ENCODE measurements around the gene DNAJC19.

DNAJC19 gene

DNA sequence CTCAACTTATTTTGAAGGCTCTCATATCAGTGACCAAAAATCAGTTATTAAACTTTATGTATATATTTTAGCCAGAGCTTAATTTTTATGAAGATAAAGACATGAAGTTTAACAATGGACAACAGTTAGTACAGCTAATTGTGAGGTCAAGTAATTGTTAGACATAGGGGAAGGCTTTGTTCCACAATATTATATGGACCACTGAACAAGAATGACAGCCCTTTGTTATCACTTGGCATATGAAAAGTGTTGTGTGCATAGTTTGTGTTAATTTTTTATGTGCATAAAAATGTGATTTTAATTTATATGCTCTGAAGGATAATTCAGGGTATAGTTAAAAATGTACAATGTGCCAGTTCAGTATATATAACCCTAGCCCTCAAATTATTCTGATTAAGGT is 12.0 kb downstream of the DNAJC19 start:
- no peak overlapping the region for H3K27ac ChIP-seq
- H3K36me3 ChIP-seq (replicated peaks) = peaks cover 16% of the 10 kb centered on the region
- TF ChIP-seq CTCF (IDR thresholded peaks at IDR 0.05; ENCODE audit: low read depth, low read length, missing control alignments) = no peak
- in situ Hi-C loops (cut with HindIII; ENCODE audit: low pct_ligation_motif_present, low sequenced_read_pairs) = no loop called here
- no peak overlapping the region for H3K4me3 ChIP-seq (ENCODE audit: low read depth, low read length)
- no peak for DNase-seq
- no peaks in the 10 kb centered on the region for H3K27me3 ChIP-seq (replicated peaks)

GRCh38 chr3:180974286-180974685 is 15.2 kb downstream of the DNAJC19 start:
- in situ Hi-C loops (cut with HindIII; ENCODE audit: low pct_ligation_motif_present, low sequenced_read_pairs) = no loop called here
- Histone ChIP-seq H3K27me3 (replicated peaks) (no peaks in the 10 kb centered on the region), H3K36me3 (replicated peaks) (peaks cover 27% of the 10 kb centered on the region), H3K4me3 (ENCODE audit: low read depth, low read length) (no peak overlapping the region), H3K27ac (no peak overlapping the region)
- TF ChIP-seq CTCF (IDR thresholded peaks at IDR 0.05; ENCODE audit: low read depth, low read length, missing control alignments) = no peak
- DNase-seq = no peak

DNA sequence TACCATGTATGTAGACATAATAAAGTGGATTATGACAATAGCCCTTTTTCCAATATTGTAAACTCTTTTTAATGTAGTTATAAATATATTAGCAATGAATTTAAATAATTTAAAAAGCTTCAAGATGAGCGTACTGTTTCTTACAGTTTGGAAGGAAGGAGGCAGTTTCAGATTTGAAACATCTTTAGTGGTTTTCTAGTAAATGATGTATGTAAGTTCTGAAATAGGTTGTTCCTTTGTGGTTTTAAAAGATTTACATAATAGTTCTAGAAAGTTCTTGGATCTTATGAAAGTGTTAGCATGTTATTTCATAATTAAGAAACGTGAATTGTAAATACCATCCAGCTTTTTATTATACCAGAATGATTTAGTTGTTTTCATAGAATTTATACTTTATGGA is 16.0 kb downstream of the DNAJC19 start:
- Histone ChIP-seq H3K36me3 (replicated peaks) (peaks cover 29% of the 10 kb centered on the region), H3K27ac (no peak overlapping the region), H3K4me3 (ENCODE audit: low read depth, low read length) (no peak overlapping the region), H3K27me3 (replicated peaks) (no peaks in the 10 kb centered on the region)
- TF ChIP-seq CTCF (IDR thresholded peaks at IDR 0.05; ENCODE audit: low read depth, low read length, missing control alignments) = no peak
- in situ Hi-C loops (cut with HindIII; ENCODE audit: low pct_ligation_motif_present, low sequenced_read_pairs) = no loop called here
- DNase-seq = no peak

- no peak overlapping the region for H3K27ac ChIP-seq
- in situ Hi-C loops (cut with HindIII; ENCODE audit: low pct_ligation_motif_present, low sequenced_read_pairs) = no loop called here
- no peaks in the 10 kb centered on the region for H3K27me3 ChIP-seq (replicated peaks)
- DNase-seq = no peak
- peaks cover 28% of the 10 kb centered on the region for H3K36me3 ChIP-seq (replicated peaks)
- TF ChIP-seq CTCF (IDR thresholded peaks at IDR 0.05; ENCODE audit: low read depth, low read length, missing control alignments) = no peak
- no peak overlapping the region for H3K4me3 ChIP-seq (ENCODE audit: low read depth, low read length)
These were observed 18.6 kb downstream of the DNAJC19 start for GRCh38 chr3:180970931-180971330.

- in situ Hi-C loops (cut with HindIII; ENCODE audit: low pct_ligation_motif_present, low sequenced_read_pairs) = no loop called here
- no peak for DNase-seq
- peaks cover 29% of the 10 kb centered on the region for H3K36me3 ChIP-seq (replicated peaks)
- H3K27ac ChIP-seq = no peak overlapping the region
- H3K27me3 ChIP-seq (replicated peaks) = no peaks in the 10 kb centered on the region
- no peak for TF ChIP-seq CTCF (IDR thresholded peaks at IDR 0.05; ENCODE audit: low read depth, low read length, missing control alignments)
- H3K4me3 ChIP-seq (ENCODE audit: low read depth, low read length) = no peak overlapping the region
These were observed 27.0 kb downstream of the DNAJC19 start for GRCh38 chr3:180962530-180962929.

DNA sequence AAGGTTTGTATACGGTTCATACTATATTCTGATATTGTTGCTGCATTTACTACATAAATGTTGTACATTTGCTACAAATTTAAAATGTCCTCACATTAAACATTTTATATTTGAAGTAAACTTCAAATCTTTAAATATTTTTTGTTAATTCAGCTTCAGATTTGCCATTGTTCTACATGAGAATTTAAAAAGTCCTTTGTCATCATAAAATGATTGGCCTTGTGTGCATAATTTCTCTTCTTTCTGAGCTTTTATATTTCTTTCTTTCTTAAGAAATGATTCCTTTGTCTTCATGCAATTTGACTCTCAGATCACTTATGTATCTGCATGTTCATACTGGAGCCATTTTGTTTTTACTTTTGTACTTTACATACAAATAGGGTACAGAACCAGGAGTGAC is 28.0 kb downstream of the DNAJC19 start:
- Histone ChIP-seq H3K27me3 (replicated peaks) (no peaks in the 10 kb centered on the region), H3K4me3 (ENCODE audit: low read depth, low read length) (no peak overlapping the region), H3K36me3 (replicated peaks) (peaks cover 34% of the 10 kb centered on the region), H3K27ac (no peak overlapping the region)
- in situ Hi-C loops (cut with HindIII; ENCODE audit: low pct_ligation_motif_present, low sequenced_read_pairs) = no loop called here
- DNase-seq = no peak
- TF ChIP-seq CTCF (IDR thresholded peaks at IDR 0.05; ENCODE audit: low read depth, low read length, missing control alignments) = no peak
